Natural killer cell (primary cell): ENCODE measurements around the gene HHAT. TPM values are rescaled to one million over a fixed set of nuclear protein-coding genes. Genes with fewer than 3 reads are reported as not detected.
A peak's percentile ranks its signal among the peaks of the same experiment; 100 is the strongest.
"Not testable (repeated sequence)": the region's sequence is repeated elsewhere in the genome, so short reads cannot be mapped to it uniquely, and the experiment has no call there.

Experiments
- ATAC-seq, 3 donors: fragments of 150-1000 bp in 2 of 3; fragments of 200-7000 bp in 1 of 3; cut with Tn5 transposase; 1 replicate in 1 of 3; 2 replicates in 2 of 3; pipeline ENCODE4 v1.10.0; 2021; ENCODE audit warnings: mild to moderate bottlenecking in 2 of 3, moderate library complexity in 2 of 3
- DNase-seq, 2 donors: peaks; one replicate each; pipeline versions ENCODE4 v3.0.0 to v3.0.0-alpha.2; 2013 to 2021; ENCODE audit warnings: mixed read lengths in 1 of 2
- H3K27ac ChIP-seq: one replicate; pipeline ENCODE4 v1.5.1; 2013; ENCODE audit warnings: mild to moderate bottlenecking, low read length
- H3K27me3 ChIP-seq: one replicate; pipeline ENCODE4 v1.6.1; 2013; ENCODE audit warnings: low read length; ENCODE audit not compliant: control insufficient read depth, insufficient read depth
- H3K36me3 ChIP-seq: one replicate; pipeline ENCODE4 v1.6.1; 2013; ENCODE audit warnings: low read length; ENCODE audit not compliant: control insufficient read depth, insufficient read depth
- H3K4me1 ChIP-seq: one replicate; pipeline ENCODE4 v1.6.1; 2013; ENCODE audit warnings: low read length; ENCODE audit not compliant: control insufficient read depth, insufficient read depth
- H3K4me3 ChIP-seq: one replicate; pipeline ENCODE4 v1.5.1; 2013; ENCODE audit warnings: low read length
- H3K9me3 ChIP-seq: one replicate; pipeline ENCODE4 v1.6.1; 2013; ENCODE audit warnings: low read length; ENCODE audit not compliant: control insufficient read depth, insufficient read depth
- H3K27ac Mint-ChIP-seq, 2 donors: one replicate each; pipeline ENCODE4 v1.8.0; 2022; ENCODE audit warnings: mild to moderate bottlenecking in 2 of 2, mixed read lengths in 2 of 2, moderate library complexity in 1 of 2
- H3K27me3 Mint-ChIP-seq, 2 donors: one replicate each; pipeline ENCODE4 v1.8.0; 2022; ENCODE audit warnings: low read depth in 2 of 2, mixed read lengths in 2 of 2
- H3K36me3 Mint-ChIP-seq: one replicate; pipeline ENCODE4 v1.8.0; 2022; ENCODE audit warnings: mixed read lengths
- H3K4me1 Mint-ChIP-seq, 2 donors: one replicate each; pipeline ENCODE4 v1.8.0; 2022; ENCODE audit warnings: mixed read lengths in 2 of 2
- H3K4me3 Mint-ChIP-seq: one replicate; pipeline ENCODE4 v1.8.0; 2022; ENCODE audit warnings: mild to moderate bottlenecking, moderate library complexity, mixed read lengths
- H3K9me3 Mint-ChIP-seq, 2 donors: one replicate each; pipeline ENCODE4 v1.8.0; 2022; ENCODE audit warnings: mixed read lengths in 2 of 2
- CTCF ChIP-seq: fragments of 200-600 bp; IDR thresholded peaks from one replicate; pipeline ENCODE4 v1.8.0; 2022; ENCODE audit warnings: antibody characterized with exemption
- WGBS: methylation state at CpG from one replicate; pipeline ENCODE4 v1.1.7; 2013; ENCODE audit warnings: missing lambda C conversion rate; ENCODE audit not compliant: insufficient coverage; 5-methylcytosine and 5-hydroxymethylcytosine counted together
- intact Hi-C: fragments of 100-400 bp; cut with micrococcal nuclease; formaldehyde crosslinking; loops from one replicate; pipeline ENCODE4 v1.14.2; 2022
- total RNA-seq, 4 donors: library from RNA; stranded (reverse); fragments of 120-200 nt in 1 of 4; gene quantifications; one replicate each; pipeline versions ENCODE4 v1.2.3 to v1.2.4, GENCODE V29; 2013 to 2022

The HHAT gene
- total RNA-seq, 3 donors from 2014 or later (not counting 1 experiment from before 2014, with no cell fraction given) = 0.79 to 1.1 (median 0.82) TPM

DNA sequence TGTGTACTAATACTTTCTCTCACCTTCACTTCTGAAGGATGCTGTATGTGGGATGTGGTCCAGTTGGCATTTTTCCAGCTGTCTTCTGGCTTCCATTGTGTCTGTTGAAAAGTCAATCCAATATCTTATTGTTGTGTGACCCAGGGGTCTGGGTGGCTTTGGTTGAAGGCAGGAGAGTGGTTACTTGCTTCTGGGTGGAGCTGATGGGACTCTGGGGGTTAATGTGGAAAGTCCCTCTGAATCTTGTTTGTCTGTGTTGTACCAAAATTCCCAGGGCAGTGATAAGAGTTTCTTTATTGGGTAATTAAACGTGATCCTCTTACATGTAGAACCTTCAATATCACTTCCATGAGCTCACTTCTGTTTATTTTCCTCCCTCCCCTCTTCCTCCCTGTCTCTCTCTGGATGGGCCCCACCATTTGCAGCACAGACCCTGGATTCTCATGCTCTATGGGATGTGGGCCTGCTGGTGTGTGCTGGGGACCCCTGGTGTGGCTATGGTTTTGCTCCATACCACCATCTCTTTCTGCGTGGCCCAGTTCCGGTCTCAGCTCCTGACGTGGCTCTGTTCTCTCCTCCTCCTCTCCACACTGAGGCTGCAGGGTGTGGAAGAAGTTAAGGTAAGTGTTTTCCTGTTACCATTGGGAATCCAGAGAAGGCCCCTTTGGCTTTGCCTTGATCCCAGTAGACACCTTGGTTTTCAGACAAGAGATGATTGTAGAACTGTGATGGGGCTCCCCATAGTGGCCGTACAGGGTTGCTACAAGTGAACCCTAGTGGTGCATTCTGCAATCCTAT lies 71.5 kb downstream of the HHAT start:
- peak in 1 of 2 donors; percentile 64 for DNase-seq
- Histone ChIP-seq H3K36me3 (no peaks in the 10 kb centered on the region), H3K4me1 (no peaks in the 10 kb centered on the region), H3K4me3 (no peak overlapping the region), H3K27me3 (no peaks in the 10 kb centered on the region), H3K9me3 (no peaks in the 10 kb centered on the region), H3K27ac (no peak overlapping the region)
- Mint-ChIP-seq H3K4me3 (no peak overlapping the region), H3K36me3 (no peaks in the 10 kb centered on the region), H3K9me3 (no peaks in the 10 kb centered on the region), H3K27ac (peak overlapping the region in 1 of 2 donors; percentile 21), H3K4me1 (peaks cover 5% of the 10 kb centered on the region in 2 donors), H3K27me3 (no peaks in the 10 kb centered on the region)
- peak; percentile 32 for TF ChIP-seq CTCF
- ATAC-seq = peak; percentile 36 to 83 (median 64)
- intact Hi-C loops = loop anchor here (10.0 kb wide), 1 partner anchor 1075 kb away; no protein-coding TSS in a partner anchor
- 56% methylated on average over 5 of the region's 5 CpGs for WGBS

GRCh38 chr1:210402560-210402959 lies 73.9 kb downstream of the HHAT start:
- H3K9me3 ChIP-seq = no peaks in the 10 kb centered on the region
- no peaks in the 10 kb centered on the region for H3K27me3 ChIP-seq
- H3K4me3 ChIP-seq = no peak overlapping the region
- Mint-ChIP-seq H3K4me3 (no peak overlapping the region), H3K4me1 (peaks cover 5% of the 10 kb centered on the region in 2 donors), H3K27me3 (no peaks in the 10 kb centered on the region), H3K36me3 (no peaks in the 10 kb centered on the region), H3K27ac (no peak overlapping the region), H3K9me3 (no peaks in the 10 kb centered on the region)
- H3K36me3 ChIP-seq = no peaks in the 10 kb centered on the region
- no peak overlapping the region for H3K27ac ChIP-seq
- TF ChIP-seq CTCF = no peak
- DNase-seq = no peak
- H3K4me1 ChIP-seq = no peaks in the 10 kb centered on the region
- ATAC-seq = no peak
- WGBS = 93% methylated on average over 1 of the region's 1 CpG
- intact Hi-C loops = loop anchor here (10.0 kb wide), 1 partner anchor 1072 kb away; no protein-coding TSS in a partner anchor

DNA sequence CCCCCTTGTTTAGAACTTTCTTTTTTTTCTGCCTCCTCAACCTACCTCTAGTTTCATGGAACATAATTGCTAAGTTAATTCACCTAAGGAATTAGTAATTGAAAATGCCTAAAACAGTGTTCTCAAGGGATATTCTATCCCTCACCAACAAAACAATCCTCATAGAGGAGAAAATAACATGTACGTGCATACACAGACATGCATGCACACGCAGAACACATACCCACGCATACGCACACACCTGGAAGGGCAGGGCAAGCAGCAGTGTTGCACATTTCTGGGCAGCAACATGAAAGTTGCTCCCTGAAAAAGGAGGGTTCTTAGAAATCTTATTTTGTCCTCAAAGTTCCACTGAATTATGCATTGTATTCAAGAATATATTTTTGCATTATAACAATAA lies 76.6 kb downstream of the HHAT start:
- no peak for ATAC-seq
- TF ChIP-seq CTCF = no peak
- Histone ChIP-seq H3K4me3 (no peak overlapping the region), H3K9me3 (no peaks in the 10 kb centered on the region), H3K4me1 (no peaks in the 10 kb centered on the region), H3K27ac (no peak overlapping the region), H3K36me3 (no peaks in the 10 kb centered on the region), H3K27me3 (no peaks in the 10 kb centered on the region)
- Mint-ChIP-seq H3K4me3 (no peak overlapping the region), H3K4me1 (peaks cover 4% of the 10 kb centered on the region in 2 donors), H3K36me3 (no peaks in the 10 kb centered on the region), H3K27ac (no peak overlapping the region), H3K9me3 (no peaks in the 10 kb centered on the region), H3K27me3 (no peaks in the 10 kb centered on the region)
- intact Hi-C loops = loop anchor here (10.0 kb wide), 1 partner anchor 1069 kb away; no protein-coding TSS in a partner anchor
- no peak for DNase-seq
- 100% methylated on average over 4 of the region's 4 CpGs for WGBS

GRCh38 chr1:210406341-210406740 lies 77.6 kb downstream of the HHAT start:
- not testable (repeated sequence) for DNase-seq, H3K9me3 ChIP-seq, H3K4me3 Mint-ChIP-seq, H3K36me3 Mint-ChIP-seq, H3K4me3 ChIP-seq, H3K27me3 Mint-ChIP-seq, H3K27ac ChIP-seq, H3K4me1 Mint-ChIP-seq, H3K27me3 ChIP-seq, H3K4me1 ChIP-seq, H3K27ac Mint-ChIP-seq, ATAC-seq, H3K36me3 ChIP-seq, H3K9me3 Mint-ChIP-seq
- intact Hi-C loops = loop anchor here (2.0 to 10.0 kb wide), 2 partner anchors 1068 to 1108 kb away; no protein-coding TSS in a partner anchor
- WGBS = 82% methylated on average over 2 of the region's 2 CpGs
